Astrocyte of the spinal cord (primary cell): ENCODE data around the gene PSD.

Source experiments
- DNase-seq: peaks from one replicate; pipeline ENCODE4 v3.0.0; 2011; ENCODE audit warnings: low read depth, low spot score
- H3K4me3 ChIP-seq: 2 replicates; pipeline ENCODE4 v1.5.1; 2011; ENCODE audit warnings: low read depth, mild to moderate bottlenecking, low read length, moderate library complexity
- CTCF ChIP-seq: IDR thresholded peaks from 2 replicates; pipeline ENCODE4 v1.5.1; 2012; ENCODE audit warnings: low read depth, mild to moderate bottlenecking, low read length, inconsistent platforms
- in situ Hi-C: cut with HindIII; loops from 2 replicates; pipeline ENCODE4 v1.10.0; 2017; ENCODE audit warnings: low sequenced_read_pairs

The PSD gene

DNA sequence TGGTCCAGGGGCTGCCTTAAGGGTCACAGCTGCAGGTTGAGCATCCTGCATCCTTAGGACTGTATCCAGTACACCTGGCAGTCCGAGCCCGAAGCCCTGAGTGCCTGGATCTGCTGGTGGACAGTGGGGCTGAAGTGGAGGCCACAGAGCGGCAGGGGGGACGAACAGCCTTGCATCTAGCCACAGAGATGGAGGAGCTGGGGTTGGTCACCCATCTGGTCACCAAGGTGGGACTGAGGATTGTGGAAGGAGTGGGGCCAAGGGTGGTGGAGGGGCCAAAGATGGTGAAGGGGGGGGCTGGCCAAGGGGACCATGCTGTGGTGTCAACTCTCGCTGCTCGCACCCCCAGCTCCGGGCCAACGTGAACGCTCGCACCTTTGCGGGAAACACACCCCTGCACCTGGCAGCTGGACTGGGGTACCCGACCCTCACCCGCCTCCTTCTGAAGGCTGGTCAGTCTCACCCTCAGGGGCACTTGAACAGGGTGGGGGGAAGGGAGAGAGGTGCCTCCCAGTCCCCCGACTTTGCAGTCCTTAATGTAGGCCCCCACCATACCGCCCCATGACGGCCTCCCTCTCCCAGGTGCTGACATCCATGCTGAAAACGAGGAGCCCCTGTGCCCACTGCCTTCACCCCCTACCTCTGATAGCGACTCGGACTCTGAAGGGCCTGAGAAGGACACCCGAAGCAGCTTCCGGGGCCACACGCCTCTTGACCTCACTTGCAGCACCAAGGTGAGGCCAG lies 17.8 kb downstream of the PSD start:
- TF ChIP-seq CTCF = no peak
- in situ Hi-C loops = no loop called here
- no peak overlapping the region for H3K4me3 ChIP-seq
- DNase-seq = no peak

DNA sequence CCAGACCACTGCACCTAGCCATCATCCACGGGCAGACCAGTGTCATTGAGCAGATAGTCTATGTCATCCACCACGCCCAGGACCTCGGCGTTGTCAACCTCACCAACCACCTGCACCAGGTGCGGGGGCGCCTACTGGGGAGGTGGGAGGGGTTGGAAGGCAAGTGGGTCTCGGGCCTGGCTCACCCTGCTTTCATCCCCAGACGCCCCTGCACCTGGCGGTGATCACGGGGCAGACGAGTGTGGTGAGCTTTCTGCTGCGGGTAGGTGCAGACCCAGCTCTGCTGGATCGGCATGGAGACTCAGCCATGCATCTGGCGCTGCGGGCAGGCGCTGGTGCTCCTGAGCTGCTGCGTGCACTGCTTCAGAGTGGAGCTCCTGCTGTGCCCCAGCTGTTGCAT lies 18.5 kb downstream of the PSD start:
- in situ Hi-C loops = no loop called here
- no peak for DNase-seq
- TF ChIP-seq CTCF = no peak
- no peak overlapping the region for H3K4me3 ChIP-seq

DNA sequence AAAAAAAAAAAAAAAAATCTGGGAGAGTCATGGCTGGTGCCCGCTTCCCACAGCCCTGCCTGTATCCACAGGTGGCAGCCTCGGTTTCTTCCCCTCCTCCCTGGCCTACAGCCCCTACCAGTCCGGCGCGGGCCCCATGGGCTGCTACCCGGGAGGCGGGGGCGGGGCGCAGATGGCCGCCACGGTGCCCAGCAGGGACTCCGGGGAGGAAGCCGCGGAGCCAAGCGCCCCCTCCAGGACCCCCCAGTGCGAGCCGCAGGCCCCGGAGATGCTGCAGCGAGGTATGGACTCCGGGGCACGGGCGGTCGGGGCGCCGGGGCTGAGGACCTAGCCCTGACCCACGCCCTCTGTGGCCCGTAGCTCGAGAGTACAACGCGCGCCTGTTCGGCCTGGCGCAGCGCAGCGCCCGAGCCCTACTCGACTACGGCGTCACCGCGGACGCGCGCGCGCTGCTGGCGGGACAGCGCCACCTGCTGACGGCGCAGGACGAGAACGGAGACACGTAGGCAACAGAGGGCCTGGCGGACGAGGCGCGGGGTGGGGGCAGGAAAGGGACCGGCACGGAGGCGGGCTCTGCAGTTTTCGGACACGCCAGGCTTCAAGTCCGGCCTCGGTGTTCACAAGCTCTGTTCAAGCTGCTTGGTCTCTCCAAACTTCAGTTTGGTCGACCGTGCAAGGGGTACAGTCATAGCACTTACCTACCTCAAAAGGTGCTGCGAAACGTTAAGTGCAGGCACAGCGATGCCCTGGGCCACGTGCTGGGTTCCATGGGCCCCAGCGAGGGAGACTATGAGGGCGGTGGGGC lies 19.2 kb downstream of the PSD start:
- in situ Hi-C loops = no loop called here
- TF ChIP-seq CTCF = peak; percentile 81
- peak overlapping the region; percentile 42 for H3K4me3 ChIP-seq
- peak; percentile 85 for DNase-seq

DNA sequence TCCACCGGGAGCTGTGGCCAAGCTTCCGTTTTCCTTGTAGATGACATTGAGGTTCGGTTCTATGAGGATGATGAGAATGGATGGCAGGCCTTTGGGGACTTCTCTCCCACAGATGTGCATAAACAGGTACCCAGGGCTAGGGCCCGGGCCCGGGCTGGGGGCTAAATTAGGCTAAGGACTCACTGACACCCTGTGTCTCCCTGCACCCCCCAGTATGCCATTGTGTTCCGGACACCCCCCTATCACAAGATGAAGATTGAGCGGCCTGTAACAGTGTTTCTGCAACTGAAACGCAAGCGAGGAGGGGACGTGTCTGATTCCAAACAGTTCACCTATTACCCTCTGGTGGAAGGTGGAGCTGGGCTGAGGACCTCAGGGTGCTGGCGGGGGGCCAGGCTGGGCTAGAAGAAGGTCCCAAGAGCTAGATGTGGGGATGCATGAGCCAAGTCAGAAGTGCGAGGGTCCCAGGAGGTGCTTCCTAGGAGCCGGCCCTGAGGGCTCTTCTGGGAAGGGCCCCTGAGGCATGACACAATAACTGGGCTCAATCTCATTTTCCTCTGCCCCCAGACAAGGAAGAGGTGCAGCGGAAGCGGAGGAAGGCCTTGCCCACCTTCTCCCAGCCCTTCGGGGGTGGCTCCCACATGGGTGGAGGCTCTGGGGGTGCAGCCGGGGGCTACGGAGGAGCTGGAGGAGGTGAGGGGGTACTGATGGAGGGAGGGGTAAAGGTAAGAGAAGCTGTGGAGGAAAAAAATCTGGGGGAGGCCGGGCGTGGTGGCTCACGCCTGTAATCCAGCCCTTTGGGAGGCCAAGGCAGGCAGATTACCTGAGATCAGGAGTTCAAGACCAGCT lies 20.2 kb downstream of the PSD start:
- TF ChIP-seq CTCF = no peak
- DNase-seq = no peak
- H3K4me3 ChIP-seq = no peak overlapping the region
- in situ Hi-C loops = no loop called here

DNA sequence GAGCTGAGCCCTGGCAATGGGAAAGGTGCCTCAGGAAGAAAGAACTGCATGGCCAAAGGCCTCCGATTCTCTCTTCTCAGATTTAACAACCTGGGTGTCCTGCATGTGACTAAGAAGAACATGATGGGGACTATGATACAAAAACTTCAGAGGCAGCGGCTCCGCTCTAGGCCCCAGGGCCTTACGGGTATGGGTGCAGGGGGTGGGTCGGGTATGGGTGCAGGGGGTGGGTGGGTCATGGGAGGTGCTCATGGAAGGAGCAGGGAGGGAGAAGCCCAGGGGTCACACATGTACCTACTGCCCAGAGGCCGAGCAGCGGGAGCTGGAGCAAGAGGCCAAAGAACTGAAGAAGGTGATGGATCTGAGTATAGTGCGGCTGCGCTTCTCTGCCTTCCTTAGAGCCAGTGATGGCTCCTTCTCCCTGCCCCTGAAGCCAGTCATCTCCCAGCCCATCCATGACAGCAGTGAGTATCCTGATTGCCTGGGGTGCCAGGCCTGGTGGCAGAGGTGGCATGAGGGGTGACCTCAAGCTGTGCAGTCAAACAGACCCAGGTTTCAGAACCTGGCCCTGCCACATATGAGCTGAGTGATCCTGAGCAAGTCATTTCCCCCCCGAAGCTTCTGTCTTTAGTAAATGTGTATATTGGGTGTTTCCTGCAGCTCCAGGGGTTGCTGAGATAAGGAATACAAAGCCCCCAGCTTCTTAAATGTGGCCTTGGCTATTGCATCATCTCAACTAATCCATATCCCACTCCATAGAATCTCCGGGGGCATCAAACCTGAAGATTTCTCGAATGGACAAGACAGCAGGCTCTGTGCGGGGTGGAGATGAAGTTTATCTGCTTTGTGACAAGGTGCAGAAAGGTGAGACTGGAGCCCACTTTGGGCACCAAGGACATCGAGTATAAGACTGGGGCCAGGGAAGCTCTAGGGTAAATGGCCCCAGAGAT lies 21.1 kb downstream of the PSD start:
- in situ Hi-C loops = no loop called here
- TF ChIP-seq CTCF = no peak
- no peak for DNase-seq
- H3K4me3 ChIP-seq = no peak overlapping the region
